Parathyroid adenoma (tissue), 2 donors: ENCODE data around the gene RSL1D1.

Experiments
- H2AFZ ChIP-seq: fragments of 300-600 bp; sonication (generic); one replicate; pipeline ENCODE4 v1.7.0; 2017; ENCODE audit warnings: antibody characterized with exemption, mild to moderate bottlenecking
- H3K27ac ChIP-seq: fragments of 300-600 bp; sonication (generic); one replicate; pipeline ENCODE4 v1.7.0; 2017
- H3K27me3 ChIP-seq: fragments of 300-600 bp; sonication (generic); one replicate; pipeline ENCODE4 v1.7.0; 2017; ENCODE audit warnings: low read length; ENCODE audit not compliant: control insufficient read depth, insufficient read depth
- H3K36me3 ChIP-seq: fragments of 300-600 bp; sonication (generic); one replicate; pipeline ENCODE4 v1.7.0; 2017; ENCODE audit warnings: low read length; ENCODE audit not compliant: control insufficient read depth, insufficient read depth
- H3K4me1 ChIP-seq: fragments of 300-600 bp; sonication (generic); one replicate; pipeline ENCODE4 v1.7.0; 2017; ENCODE audit warnings: control low read depth
- H3K4me2 ChIP-seq: fragments of 300-600 bp; sonication (generic); one replicate; pipeline ENCODE4 v1.7.0; 2017; ENCODE audit warnings: low read length
- H3K4me3 ChIP-seq: fragments of 300-600 bp; sonication (generic); one replicate; pipeline ENCODE4 v1.7.0; 2017; ENCODE audit warnings: low read depth, low read length
- H3K79me2 ChIP-seq: fragments of 300-600 bp; sonication (generic); one replicate; pipeline ENCODE4 v1.7.0; 2017; ENCODE audit warnings: control low read depth
- H3K9ac ChIP-seq: fragments of 300-600 bp; sonication (generic); one replicate; pipeline ENCODE4 v1.7.0; 2017; ENCODE audit warnings: mild to moderate bottlenecking
- H3K9me3 ChIP-seq: fragments of 300-600 bp; sonication (generic); one replicate; pipeline ENCODE4 v1.7.0; 2017; ENCODE audit warnings: low read length; ENCODE audit not compliant: control insufficient read depth
- TF ChIP-seq, protein P1 (sequence below): fragments of 300-600 bp; sonication (generic); IDR thresholded peaks from one replicate; pipeline ENCODE4 v1.7.0; 2017; ENCODE audit warnings: antibody characterized with exemption, mild to moderate bottlenecking
- donor health status: primary hyperparathyroidism.

Gene RSL1D1

DNA sequence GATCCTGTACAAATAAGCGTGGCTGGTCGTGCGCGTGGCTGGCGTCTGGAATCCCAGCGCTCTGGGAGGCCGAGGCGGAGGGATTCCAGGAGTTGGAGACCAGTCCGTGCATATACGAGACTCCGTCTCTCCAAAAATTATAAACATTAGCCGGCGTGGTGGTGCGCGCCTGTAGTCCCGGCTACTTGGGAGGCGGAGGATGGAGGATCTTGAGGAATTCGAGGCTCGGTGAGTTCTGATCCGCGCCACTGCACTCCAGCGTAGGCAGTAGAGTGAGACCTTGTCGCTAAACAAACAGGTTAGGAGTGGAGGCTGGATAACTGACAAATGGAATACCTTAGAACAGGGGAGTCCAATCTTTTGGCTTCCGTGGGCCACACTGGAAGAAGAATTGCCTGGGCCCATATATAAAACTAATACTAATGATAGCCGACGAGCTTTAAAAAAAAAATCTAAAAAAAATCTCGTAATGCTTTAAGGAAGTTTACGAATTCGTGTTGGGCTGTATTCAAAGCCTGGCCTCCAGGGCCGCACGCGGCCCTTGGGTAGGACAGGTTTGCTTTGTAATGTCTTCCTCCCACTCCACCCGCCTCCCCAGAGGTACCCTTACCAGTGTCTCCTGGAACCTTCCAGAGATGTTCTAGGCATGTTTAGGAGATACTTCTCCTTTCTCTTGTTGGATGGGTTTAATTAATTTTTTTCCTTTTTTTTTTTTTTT is 909 bp upstream of the RSL1D1 start:
- peak overlapping the region; percentile 80 for H3K27ac ChIP-seq
- H3K9me3 ChIP-seq: no peaks in the 10 kb centered on the region
- H3K36me3 ChIP-seq: no peaks in the 10 kb centered on the region
- peak overlapping the region; percentile 97 for H2AFZ ChIP-seq
- peaks cover 53% of the 10 kb centered on the region for H3K79me2 ChIP-seq
- H3K4me1 ChIP-seq: peaks cover 6% of the 10 kb centered on the region
- peak overlapping the region; percentile 86 for H3K4me3 ChIP-seq
- TF ChIP-seq, protein P1, sequence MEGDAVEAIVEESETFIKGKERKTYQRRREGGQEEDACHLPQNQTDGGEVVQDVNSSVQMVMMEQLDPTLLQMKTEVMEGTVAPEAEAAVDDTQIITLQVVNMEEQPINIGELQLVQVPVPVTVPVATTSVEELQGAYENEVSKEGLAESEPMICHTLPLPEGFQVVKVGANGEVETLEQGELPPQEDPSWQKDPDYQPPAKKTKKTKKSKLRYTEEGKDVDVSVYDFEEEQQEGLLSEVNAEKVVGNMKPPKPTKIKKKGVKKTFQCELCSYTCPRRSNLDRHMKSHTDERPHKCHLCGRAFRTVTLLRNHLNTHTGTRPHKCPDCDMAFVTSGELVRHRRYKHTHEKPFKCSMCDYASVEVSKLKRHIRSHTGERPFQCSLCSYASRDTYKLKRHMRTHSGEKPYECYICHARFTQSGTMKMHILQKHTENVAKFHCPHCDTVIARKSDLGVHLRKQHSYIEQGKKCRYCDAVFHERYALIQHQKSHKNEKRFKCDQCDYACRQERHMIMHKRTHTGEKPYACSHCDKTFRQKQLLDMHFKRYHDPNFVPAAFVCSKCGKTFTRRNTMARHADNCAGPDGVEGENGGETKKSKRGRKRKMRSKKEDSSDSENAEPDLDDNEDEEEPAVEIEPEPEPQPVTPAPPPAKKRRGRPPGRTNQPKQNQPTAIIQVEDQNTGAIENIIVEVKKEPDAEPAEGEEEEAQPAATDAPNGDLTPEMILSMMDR: no peak
- peak overlapping the region; percentile 67 for H3K4me2 ChIP-seq
- no peaks in the 10 kb centered on the region for H3K27me3 ChIP-seq
- no peak overlapping the region for H3K9ac ChIP-seq

DNA sequence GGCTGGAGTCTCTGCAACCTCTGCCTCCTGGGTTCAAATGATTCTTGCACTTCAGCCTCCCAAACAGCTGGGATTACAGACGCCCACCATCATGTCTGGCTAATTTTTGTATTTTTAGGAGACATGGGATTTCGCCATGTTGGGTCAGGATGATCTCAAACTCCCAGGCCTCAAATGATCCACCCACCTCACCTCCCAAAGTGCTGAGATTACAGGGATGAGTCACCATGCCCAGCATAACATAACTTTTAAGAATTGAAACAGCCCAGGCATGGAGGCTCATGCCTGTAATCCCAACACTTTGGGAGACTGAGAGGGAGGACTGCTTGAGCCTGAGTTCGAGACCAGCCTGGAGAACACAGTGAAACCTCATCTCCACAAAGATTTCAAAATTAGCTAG is 2.5 kb downstream of the RSL1D1 start:
- Histone ChIP-seq H3K4me1 (peaks cover 6% of the 10 kb centered on the region), H3K4me2 (no peak overlapping the region), H3K79me2 (peaks cover 44% of the 10 kb centered on the region), H3K9me3 (no peaks in the 10 kb centered on the region), H3K36me3 (no peaks in the 10 kb centered on the region), H2AFZ (no peak overlapping the region), H3K4me3 (no peak overlapping the region), H3K9ac (no peak overlapping the region), H3K27ac (no peak overlapping the region), H3K27me3 (no peaks in the 10 kb centered on the region)
- TF ChIP-seq, protein P1: no peak

DNA sequence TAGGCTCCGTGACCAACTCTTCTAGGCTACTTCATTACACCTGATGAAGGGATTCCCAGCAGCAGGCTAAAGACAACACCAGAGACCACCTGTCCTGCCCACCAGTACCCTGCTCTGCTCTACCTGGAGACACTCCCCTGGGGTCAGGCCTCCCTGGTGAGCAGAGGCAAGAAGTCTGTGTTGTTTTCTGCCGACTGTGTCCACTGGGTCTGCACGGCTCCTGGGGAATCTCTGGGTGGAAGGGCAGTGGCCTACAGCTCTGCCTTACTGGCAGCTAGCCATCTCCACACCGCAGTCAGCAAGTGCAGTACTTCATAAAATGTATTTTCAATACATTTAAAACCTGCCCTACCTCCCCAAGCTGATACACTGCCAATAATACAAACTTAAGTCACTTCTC is 6.8 kb downstream of the RSL1D1 start:
- Histone ChIP-seq H3K4me1 (no peaks in the 10 kb centered on the region), H3K4me3 (no peak overlapping the region), H3K9me3 (no peaks in the 10 kb centered on the region), H3K9ac (no peak overlapping the region), H2AFZ (no peak overlapping the region), H3K79me2 (peaks cover 17% of the 10 kb centered on the region), H3K27ac (no peak overlapping the region), H3K4me2 (no peak overlapping the region), H3K27me3 (no peaks in the 10 kb centered on the region), H3K36me3 (no peaks in the 10 kb centered on the region)
- TF ChIP-seq, protein P1: no peak

DNA sequence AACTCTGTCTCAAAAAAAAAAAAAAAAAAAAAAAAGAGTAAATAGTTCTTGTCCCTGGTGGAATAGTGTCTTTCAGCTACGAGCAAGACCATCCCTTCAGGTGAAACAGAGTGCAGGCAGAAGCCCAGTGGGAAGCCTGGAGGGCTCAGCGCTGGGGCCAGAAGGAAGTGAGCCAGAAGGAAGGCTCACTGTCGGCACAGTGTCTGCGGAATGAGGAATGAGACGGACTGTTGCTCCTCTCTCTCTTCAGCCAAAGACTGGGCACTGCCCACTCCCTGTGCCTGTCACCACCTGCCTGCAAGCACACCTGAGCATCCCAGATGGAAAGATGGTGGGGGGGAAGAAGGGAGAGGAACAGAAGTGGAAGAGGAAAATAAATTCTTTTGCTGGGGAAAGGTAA is 7.5 kb downstream of the RSL1D1 start:
- TF ChIP-seq, protein P1: no peak
- H3K36me3 ChIP-seq: no peaks in the 10 kb centered on the region
- no peak overlapping the region for H2AFZ ChIP-seq
- H3K9me3 ChIP-seq: no peaks in the 10 kb centered on the region
- H3K27me3 ChIP-seq: no peaks in the 10 kb centered on the region
- H3K9ac ChIP-seq: no peak overlapping the region
- H3K4me2 ChIP-seq: no peak overlapping the region
- H3K27ac ChIP-seq: no peak overlapping the region
- H3K4me3 ChIP-seq: no peak overlapping the region
- no peaks in the 10 kb centered on the region for H3K4me1 ChIP-seq
- H3K79me2 ChIP-seq: peaks cover 14% of the 10 kb centered on the region

DNA sequence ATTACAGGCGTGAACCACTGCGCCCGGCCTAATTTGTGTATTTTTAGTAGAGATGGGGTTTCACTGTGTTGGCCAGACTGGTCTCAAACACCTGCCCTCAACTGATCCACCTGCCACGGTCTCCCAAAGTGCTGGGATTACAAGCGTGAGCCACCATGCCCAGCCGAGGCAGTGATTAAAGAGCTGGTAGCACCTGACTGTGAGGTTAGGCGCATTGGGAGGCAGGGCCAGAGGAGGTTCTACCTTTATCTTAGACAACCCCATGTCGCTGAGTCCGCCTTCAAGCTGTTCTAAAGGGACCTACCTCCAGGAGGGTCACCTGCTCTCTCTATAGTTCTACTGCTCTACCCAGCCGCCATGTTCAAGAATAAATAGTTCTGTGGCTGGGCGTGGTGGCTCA is 8.1 kb downstream of the RSL1D1 start:
- Histone ChIP-seq H3K9me3 (no peaks in the 10 kb centered on the region), H3K27me3 (no peaks in the 10 kb centered on the region), H3K79me2 (peaks cover 11% of the 10 kb centered on the region), H3K36me3 (no peaks in the 10 kb centered on the region), H2AFZ (no peak overlapping the region), H3K27ac (no peak overlapping the region), H3K4me2 (no peak overlapping the region), H3K9ac (no peak overlapping the region), H3K4me1 (no peaks in the 10 kb centered on the region), H3K4me3 (no peak overlapping the region)
- TF ChIP-seq, protein P1: no peak
